ENCODE results near the gene RETSAT.
A peak's percentile ranks its signal among the peaks of the same experiment; 100 is the strongest.
"Not testable (repeated sequence)": the region's sequence is repeated elsewhere in the genome, so short reads cannot be mapped to it uniquely, and the experiment has no call there.

Gene RETSAT

GRCh38 chr2:85377083-85377482 is 22.8 kb upstream of the RETSAT start:
- DNase-seq = no peak

- peak; percentile 35 for DNase-seq
These were observed 22.1 kb upstream of the RETSAT start for GRCh38 chr2:85376291-85377065.

- no peak for DNase-seq
These were observed 16.7 kb upstream of the RETSAT start for GRCh38 chr2:85371045-85371444.

GRCh38 chr2:85369500-85369899 is 15.2 kb upstream of the RETSAT start:
- DNase-seq = no peak

- DNase-seq = no peak
These were observed 14.6 kb upstream of the RETSAT start for GRCh38 chr2:85368921-85369320.

- DNase-seq = no peak
These were observed 12.9 kb upstream of the RETSAT start for GRCh38 chr2:85367180-85367579.

GRCh38 chr2:85362653-85363387 is 8.5 kb upstream of the RETSAT start:
- not testable (repeated sequence) for DNase-seq

- no peak for DNase-seq
These were observed 3.4 kb upstream of the RETSAT start for GRCh38 chr2:85357736-85358135.

GRCh38 chr2:85356186-85356585 is 1.9 kb upstream of the RETSAT start:
- no peak for DNase-seq

- DNase-seq = no peak
These were observed 1.2 kb upstream of the RETSAT start for GRCh38 chr2:85355521-85355920.

GRCh38 chr2:85355073-85355410 is 714 bp upstream of the RETSAT start:
- DNase-seq = no peak

GRCh38 chr2:85353876-85354285 is 447 bp downstream of the RETSAT start:
- no peak for DNase-seq

- no peak for DNase-seq
These were observed 6.7 kb downstream of the RETSAT start for GRCh38 chr2:85347599-85347998.

GRCh38 chr2:85344356-85344954 is 9.9 kb downstream of the RETSAT start:
- DNase-seq = no peak

GRCh38 chr2:85343207-85343895 is 11.0 kb downstream of the RETSAT start:
- not testable (repeated sequence) for DNase-seq

- no peak for DNase-seq
These were observed 12.2 kb downstream of the RETSAT start for GRCh38 chr2:85342156-85342555.

- DNase-seq = no peak
These were observed 12.9 kb downstream of the RETSAT start for GRCh38 chr2:85341269-85342029.

GRCh38 chr2:85340034-85340892 is 14.1 kb downstream of the RETSAT start:
- DNase-seq = no peak

- DNase-seq = no peak
These were observed 19.4 kb downstream of the RETSAT start for GRCh38 chr2:85334928-85335327.

- DNase-seq = not testable (repeated sequence)
These were observed 20.5 kb downstream of the RETSAT start for GRCh38 chr2:85333877-85334276.

GRCh38 chr2:85330839-85331636 is 23.3 kb downstream of the RETSAT start:
- DNase-seq = no peak

Measured in amniotic stem cell (primary cell).